Renal cortex interstitium (tissue), 11 donors: ENCODE data around the gene ATAD3C. TPM values are rescaled to one million over a fixed set of nuclear protein-coding genes. Genes with fewer than 3 reads are reported as not detected.
A peak's percentile ranks its signal among the peaks of the same experiment; 100 is the strongest.
"Not testable (repeated sequence)": the region's sequence is repeated elsewhere in the genome, so short reads cannot be mapped to it uniquely, and the experiment has no call there.

Experiments used
- DNase-seq, 11 donors: peaks; one replicate each; pipeline ENCODE4 v3.0.0-alpha.2; 2013; ENCODE audit warnings: low read depth in 9 of 11, low spot score in 4 of 11; ENCODE audit errors: extremely low read depth in 1 of 11
- polyA plus RNA-seq, 3 donors: library from polyadenylated mRNA; unstranded; fragments of 120-200 nt; gene quantifications; one replicate each; pipeline ENCODE4 v1.2.1, GENCODE V29; 2013; ENCODE audit not compliant: insufficient read length in 3 of 3

The ATAD3C gene
- polyA plus RNA-seq, 3 donors, result 2.2 to 5.5 (median 2.9) TPM

DNA sequence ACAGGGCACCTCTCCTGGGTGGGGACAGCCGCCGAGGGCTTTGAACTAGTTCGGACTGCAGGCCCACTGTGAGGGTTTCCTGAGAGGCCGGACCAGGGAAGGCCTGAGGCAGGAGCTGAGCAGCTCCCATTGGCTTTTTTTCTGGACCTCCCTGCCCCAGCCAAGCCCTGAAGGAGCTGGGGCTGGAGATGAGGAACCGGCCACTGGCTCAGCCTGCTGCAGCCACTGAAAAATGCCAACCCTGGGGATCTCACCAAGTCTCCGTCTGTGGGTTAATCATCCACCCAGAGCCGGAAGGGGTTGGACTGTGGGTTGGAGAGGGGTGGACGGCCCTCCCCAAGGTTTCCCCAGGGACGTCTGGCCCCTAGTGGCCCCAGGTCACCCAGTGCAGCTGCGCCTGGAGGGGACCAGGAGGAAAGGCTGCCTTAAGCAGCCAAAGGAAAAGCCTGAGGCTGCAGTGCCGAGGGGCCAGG lies 11.5 kb upstream of the ATAD3C start:
- DNase-seq, result peak in 1 of 11 donors; percentile 83

DNA sequence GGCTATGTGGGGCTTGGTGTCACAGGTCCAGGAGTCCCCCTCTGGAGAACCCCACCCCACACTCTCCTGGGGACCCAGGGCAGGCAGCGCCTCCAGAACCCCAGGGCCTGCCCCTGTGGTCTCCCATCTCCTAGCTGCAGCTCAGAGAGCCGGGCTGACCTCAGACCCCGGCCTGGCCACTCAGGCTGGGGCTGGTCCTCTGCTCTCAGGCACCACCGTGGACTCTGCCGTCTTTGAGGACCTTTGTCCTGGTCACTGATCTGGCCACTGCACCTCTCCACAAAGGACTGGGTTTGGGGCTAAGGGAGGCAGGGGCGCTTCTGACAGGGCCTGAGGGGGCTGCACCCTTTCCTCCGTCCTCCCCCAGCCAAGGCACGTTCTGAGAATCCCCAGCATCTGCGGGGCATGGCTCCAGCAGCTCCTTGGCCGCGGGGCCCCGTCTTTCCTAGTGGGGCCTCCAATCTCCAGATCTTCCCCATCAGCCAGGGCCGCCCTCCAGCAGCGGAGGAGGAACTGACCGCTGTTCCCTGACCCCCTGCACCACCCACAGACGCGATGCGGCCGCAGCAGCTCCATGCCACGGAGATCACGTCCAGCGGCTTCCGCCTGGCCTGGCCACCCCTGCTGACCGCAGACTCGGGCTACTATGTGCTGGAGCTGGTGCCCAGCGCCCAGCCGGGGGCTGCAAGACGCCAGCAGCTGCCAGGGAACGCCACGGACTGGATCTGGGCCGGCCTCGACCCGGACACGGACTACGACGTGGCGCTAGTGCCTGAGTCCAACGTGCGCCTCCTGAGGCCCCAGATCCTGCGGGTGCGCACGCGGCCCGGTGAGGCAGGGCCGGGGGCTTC lies 10.7 kb upstream of the ATAD3C start:
- DNase-seq, result no peak

DNA sequence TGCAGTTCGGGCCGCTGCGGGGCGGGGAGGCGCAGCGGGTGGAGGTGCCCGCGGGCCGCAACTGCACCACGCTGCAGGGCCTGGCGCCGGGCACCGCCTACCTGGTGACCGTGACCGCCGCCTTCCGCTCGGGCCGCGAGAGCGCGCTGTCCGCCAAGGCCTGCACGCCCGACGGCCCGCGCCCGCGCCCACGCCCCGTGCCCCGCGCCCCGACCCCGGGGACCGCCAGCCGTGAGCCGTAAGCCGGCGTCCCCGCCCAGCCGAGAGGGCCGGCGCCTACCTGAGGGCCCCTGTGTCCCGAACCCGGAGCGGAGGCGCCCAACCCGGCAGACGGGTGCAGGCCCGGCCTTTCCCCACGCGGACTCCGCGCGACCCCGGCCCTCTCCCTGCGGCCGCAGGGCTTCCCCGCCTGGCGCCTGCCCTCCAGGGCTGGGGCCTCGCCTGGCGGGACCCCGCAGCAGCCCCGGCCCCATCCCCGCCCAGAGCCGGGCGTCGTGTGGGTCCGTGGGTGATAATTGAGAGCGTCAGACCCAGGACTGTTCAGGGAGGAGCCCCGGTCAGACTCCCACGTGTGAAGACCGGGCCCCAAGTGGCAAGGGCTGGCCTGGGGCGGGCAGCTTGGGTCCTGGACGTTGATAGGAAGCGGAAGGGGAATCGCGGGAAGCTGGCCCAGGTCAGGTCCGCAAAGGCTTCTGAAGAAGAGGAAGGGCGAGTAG lies 9.8 kb upstream of the ATAD3C start:
- DNase-seq, result no peak

DNA sequence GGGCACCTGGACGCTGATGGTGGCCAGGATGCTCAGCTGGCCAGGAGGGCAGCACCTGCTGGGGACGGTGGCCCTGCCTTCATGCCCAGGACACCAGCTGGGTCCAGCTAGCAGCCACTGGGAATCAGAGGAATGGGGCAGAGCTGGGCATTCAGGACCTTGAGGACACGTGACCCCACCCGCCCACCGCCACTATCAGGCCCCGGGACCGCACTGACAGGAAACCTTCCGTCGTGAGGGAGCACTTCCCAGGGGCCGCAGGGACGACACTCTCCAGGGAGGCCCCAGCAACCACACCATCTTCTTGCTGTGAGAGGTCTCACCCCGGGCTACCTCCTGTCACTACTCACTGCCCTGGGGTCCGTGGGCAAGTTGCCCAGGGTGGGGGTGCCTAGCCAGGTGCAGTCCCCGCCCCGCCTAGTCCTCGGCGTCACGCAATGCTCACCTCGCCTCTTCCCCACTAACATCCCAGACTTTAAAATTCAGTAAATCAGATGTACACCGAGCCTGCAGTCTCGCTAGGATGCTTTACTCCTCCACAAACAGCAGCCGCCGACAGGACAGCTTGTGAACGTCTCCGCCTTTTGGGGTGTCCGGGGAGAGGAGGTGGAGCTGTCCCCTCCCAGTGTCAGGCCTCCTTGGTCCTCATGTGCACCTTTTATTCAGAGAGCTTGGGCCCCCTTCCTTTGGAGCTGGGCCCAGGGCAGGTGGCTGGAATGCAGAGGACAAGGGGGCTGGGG lies 9.1 kb upstream of the ATAD3C start:
- DNase-seq, result no peak

DNA sequence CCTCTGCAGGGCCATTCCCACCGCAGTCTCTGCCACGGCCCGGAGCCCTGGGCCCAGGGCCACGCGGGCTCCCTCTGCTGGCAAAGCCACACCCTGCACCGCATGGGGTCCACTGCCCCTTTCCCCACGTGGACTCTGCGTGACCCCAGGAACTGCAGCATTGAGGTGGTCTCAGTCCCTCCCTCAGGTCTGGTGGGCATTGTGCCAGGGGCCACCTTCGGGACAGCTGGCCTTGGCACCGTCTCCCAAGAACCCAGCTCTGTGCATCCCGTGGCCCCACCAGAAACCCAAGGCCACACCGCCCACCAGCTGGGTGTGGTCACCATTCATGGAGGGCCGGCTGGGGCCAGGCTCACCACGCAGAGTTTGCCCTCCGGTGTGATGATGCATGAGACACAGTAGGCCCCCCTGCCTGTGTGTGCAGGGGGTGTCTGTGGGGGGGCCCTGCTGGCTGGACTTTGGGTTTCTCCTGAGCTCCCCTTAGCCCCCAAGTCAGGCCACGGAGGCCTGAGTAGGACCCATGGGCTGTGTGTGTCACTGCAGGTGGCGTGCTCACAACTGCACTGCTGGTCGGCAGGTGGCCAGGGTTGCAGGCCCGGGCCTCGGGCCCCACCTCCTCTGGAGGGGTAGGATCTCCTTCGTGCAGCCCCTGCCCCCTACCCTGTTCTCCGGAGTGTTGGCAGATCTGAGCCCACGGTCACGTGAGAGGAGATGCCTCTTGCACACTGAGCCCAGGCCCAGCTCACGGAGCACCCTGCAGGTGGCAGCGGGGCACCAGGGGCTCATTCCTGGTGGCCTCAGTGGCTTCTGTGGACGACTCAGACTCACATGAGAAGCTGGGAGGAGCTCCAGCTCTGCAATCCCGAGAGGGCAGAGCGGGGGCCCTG lies 8.2 kb upstream of the ATAD3C start:
- DNase-seq, result no peak

DNA sequence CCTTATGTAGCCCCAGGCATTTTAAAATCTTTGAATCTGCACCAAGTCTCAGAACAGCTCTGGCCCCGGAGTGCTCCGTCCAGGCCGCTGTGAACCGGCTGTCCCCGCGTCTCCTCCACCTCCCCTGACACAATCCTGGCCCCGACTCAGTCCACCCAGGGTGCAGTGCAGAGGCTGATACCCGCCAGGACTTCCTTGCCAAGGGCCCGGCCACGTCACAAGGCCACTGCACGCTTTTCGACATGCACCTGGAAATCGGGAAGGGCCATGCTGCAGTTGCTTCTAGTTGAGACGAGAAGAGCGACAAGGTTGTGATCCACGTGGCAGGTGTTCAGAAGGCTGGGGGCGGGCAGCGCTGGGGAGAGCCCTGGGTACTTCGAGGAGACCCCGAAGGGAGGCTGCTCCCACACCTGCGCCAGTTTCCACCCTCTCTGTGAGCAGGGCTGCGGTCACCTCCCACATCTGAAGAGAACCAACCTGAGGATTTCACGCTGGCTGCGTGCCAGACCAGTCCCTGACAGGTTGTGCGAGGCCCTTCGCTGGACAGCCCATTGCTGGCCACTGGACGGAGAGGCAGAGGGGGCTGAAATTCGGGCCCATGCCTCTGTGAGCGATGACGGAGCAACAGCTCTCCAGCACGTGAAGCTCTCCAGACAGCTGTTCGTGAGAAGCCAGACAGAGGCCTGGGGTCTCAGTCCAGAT lies 7.3 kb upstream of the ATAD3C start:
- no peak for DNase-seq

DNA sequence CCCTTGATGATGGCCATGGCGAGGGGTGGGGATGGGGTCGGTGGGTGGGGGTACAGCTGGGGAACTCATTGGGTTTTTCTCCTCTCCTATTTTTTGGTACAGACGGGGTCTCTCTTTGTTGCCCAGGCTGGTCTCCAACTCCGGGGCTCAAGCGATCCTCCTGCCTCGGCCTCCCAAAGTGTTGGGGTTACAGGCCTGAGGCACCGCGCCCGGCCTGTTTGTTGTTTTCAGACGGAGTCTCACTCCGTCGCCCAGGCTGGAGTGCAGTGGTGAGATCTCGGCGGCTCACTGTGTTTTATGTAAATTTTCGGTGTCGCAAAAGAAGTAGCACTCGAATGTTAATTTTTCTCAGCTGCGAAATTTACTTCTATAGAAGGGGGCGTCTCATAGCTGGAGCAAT lies 2.9 kb upstream of the ATAD3C start:
- not testable (repeated sequence) for DNase-seq

DNA sequence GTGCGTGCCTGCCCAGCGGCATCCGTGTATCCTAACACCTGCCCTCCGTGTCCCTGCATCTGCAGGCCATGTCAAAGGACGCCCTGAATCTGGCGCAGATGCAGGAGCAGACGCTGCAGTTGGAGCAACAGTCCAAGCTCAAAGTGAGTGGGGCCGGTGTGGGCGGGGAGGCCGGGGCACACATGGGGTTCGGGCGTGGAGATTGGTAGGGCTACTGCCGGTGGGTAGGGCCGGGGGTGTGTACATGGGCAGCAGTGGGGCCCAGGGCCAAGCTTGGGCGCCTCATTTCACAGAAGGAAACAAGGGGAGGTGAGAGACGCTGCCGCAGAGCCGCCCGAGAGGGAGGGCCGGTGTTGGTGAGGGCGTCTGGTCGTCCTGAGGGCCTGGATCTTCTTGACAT lies 1.1 kb downstream of the ATAD3C start:
- not testable (repeated sequence) for DNase-seq

DNA sequence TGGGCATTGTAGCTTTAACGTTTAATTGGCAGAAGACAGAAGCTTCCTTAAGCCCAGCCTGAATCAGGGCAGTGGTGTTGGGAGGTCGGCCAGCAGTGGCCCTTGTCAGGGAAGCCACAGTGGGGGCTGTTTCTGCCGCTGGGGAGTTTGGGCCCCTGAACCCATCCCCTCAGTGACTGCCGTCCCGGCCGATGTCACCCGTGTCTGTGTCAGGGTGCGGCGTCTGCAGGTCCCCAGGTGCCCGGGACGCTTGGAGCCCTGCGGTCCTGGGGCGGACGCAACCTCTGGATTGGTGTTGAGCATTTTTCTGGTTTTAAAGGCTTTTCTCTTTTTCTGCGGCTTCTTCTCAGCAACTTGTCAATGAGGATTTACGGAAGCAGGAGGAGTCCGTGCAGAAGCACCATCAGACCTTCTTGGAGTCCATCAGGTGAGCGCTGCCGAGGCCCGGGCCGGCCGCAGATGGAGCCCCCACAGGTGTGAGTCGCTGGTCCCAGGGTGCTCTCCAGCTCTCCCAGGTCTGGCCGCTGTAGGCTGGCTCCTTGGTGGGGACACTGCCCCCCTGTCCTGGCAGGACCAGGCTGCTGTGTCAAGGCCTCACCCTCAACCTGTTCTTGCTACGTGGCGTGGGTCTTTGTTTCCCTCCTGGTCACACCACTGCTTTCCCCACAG lies 2.3 kb downstream of the ATAD3C start:
- no peak for DNase-seq

DNA sequence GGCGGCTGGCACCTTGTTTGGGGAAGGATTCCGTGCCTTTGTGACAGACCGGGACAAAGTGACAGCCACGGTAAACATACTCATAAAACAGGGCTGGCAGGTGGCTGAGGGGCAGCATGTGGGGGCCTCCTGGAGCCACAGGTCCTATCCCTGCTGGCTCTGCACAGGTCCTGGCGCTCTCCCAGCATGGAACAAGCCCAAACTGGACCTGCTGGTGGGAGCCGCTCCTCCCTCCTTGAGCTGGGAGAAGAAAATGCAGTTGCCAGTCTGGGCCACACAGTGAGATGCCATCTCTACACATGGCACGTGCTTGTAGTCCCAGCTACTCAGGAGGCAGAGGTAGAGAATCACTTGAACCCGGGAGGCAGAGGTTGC lies 2.9 kb downstream of the ATAD3C start:
- DNase-seq, result not testable (repeated sequence)

DNA sequence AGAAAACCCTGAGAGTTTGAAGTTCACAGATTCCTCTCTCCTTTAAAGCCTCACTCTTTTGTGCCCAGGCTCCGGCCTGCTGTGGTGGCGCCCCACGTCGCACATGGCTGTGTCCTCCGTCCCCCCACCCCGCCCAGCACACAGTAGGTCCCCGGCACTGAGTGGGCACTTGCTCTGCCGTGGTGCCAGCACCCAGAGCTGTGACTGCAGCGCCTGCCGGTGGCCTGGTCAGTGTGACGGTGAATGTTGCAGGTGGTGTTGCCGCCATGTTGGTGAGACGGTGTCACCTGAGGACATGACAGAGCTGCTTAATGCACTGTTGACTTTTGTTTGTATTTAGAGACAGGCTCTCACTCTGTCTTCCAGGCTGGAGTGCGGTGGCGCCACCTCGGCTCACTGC lies 3.4 kb downstream of the ATAD3C start:
- no peak for DNase-seq

DNA sequence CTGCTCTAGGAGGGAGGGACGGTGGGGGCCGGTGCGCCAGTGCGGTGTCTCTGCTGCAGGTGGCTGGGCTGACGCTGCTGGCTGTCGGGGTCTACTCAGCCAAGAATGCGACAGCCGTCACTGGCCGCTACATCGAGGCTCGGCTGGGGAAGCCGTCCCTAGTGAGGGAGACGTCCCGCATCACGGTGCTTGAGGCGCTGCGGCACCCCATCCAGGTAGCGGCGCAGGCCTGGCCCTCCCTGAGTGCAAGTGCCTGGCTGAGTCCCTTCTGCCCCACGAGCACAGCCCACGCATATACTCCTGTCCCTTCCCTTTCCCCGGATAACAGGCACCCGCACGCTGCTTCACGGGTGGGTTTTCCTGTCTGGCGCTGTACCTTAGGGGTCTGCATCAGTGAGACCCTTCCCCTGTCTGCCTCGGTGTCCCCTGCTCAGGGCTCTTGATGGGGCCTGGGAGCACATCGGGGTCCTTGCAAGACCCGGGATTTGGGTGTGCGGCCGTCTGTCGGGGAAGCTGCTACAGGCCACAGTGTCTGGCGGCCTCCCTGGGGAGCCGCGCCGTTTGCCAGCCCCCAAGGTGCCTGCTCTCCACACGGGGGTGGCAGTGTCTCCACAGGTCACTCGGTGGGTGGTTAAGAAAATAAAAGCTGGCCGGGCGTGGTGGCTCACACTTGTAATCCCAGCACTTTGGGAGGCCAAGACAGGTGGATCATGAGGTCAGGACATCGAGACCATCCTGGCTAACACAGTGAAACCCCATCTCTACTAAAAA lies 5.0 kb downstream of the ATAD3C start:
- DNase-seq, result not testable (repeated sequence)

DNA sequence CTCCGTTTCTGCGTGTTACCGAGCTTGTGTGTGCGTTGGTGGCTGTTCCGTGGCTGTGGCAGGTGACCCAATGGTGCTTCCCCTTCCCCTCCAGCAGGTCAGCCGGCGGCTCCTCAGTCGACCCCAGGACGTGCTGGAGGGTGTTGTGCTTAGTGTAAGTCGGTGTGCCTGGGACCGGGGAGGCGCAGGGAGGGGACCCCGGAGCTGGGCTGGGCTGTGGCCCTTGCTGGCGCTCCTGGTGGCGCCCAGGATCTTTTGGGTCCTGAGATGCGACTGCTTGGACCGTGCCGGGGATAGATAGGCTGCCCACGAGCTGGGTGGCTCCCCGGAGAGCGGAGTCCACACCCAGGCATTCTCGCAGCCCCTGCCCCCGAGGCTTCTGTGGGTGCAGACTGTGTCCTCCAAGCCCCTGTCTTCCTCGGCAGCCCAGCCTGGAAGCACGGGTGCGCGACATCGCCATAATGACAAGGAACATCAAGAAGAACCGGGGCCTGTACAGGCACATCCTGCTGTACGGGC lies 5.9 kb downstream of the ATAD3C start:
- DNase-seq, result no peak

DNA sequence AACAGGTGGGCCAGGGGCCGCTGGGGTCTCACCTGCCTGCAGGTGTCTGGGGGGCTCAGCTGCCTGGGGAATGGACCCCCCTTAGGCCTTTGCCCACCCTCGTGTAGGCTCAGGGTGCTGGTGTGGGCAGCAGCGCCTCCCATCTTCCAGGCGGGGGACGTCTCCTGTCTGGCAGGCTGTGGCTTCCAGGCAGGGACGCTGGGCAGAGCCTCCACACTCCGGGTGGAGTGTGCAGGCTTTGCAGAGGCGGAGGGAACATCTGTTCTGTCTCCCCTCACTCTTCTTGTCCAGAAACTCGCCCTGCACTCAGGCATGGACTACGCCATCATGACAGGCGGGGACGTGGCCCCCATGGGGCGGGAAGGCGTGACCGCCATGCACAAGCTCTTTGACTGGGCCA lies 6.4 kb downstream of the ATAD3C start:
- DNase-seq, result not testable (repeated sequence)

DNA sequence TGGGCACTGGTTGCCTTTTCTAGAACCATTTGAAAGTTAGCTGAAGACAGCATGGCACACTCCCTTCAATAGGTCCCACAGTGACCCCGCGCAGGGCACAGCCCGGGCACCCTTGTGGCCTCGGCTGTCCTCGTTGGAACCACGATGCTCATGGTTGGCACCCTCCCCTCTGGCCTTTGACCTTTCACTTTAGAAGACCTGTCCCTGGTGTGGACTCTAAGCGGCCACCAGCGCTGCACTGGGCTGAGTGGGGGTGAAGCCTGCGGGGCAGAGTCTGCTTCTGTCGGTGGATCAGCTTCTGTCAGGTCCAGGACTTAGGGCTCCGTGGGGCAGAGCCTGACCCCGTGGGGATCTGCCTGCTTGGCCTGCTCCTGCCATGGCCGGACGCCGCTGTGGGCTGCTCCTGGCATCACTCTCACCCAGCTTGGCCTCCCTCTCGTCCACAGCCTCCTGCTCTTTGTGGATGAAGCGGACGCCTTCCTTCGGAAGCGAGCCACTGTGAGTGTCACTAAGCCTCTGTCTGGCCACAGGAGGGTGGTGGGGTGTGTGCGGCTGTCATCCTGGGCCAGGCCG lies 7.3 kb downstream of the ATAD3C start:
- not testable (repeated sequence) for DNase-seq

DNA sequence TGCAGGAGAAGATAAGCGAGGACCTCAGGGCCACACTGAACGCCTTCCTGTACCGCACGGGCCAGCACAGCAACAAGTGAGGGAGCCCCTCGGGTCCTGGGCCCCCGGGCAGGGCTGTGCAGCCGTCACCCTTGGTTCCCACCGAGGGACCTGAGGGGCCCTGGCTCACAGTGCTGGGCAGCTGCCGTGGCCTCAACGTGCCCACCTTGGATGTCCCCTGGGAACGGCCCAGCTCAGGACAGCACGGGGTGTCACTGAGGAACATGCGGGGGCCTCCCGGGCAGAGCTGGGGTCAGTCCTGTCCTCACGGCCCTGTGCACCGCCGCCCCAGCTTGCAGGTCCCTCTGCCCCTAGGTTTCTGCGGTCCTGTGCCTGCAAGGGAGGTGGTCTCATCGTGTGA lies 9.7 kb downstream of the ATAD3C start:
- DNase-seq, result not testable (repeated sequence)
